GM13976 (cell line): ENCODE results near the gene NMT1.

Experiments
- DNase-seq: peaks from one replicate; pipeline ENCODE4 v3.0.0; 2012; ENCODE audit warnings: low spot score
- CTCF ChIP-seq: IDR thresholded peaks from 2 replicates; pipeline ENCODE4 v1.5.1; 2012; ENCODE audit warnings: borderline replicate concordance, mild to moderate bottlenecking; ENCODE audit not compliant: insufficient read depth; ENCODE audit errors: extremely low read depth, missing control alignments, control extremely low read depth
- in situ Hi-C: fragments of 300-500 bp; cut with MboI; formaldehyde crosslinking; loops from one replicate; pipeline ENCODE4 v1.12.0; 2022; ENCODE audit warnings: low sequenced_read_pairs, mixed read lengths, inconsistent platforms; ENCODE audit not compliant: unreplicated experiment

The NMT1 gene

GRCh38 chr17:45128989-45129388 lies 67.9 kb downstream of the NMT1 start:
- DNase-seq, result no peak
- in situ Hi-C loops, result no loop called here
- no peak for TF ChIP-seq CTCF

GRCh38 chr17:45129426-45129939 lies 68.4 kb downstream of the NMT1 start:
- no peak for DNase-seq
- in situ Hi-C loops, result no loop called here
- TF ChIP-seq CTCF, result no peak

- in situ Hi-C loops, result loop anchor here (10.0 kb wide), 1 partner anchor 65 kb away; no protein-coding TSS in a partner anchor
- TF ChIP-seq CTCF, result no peak
- DNase-seq, result no peak
Observed at GRCh38 chr17:45129940-45130680, 69.0 kb downstream of the NMT1 start.

GRCh38 chr17:45130681-45131615 lies 69.8 kb downstream of the NMT1 start:
- in situ Hi-C loops, result loop anchor here (10.0 kb wide), 1 partner anchor 64 kb away; no protein-coding TSS in a partner anchor
- TF ChIP-seq CTCF, result no peak
- no peak for DNase-seq

- TF ChIP-seq CTCF, result peak; percentile 60
- peak; percentile 75 for DNase-seq
- in situ Hi-C loops, result loop anchor here (10.0 kb wide), 1 partner anchor 63 kb away; no protein-coding TSS in a partner anchor
Observed at GRCh38 chr17:45131616-45132319, 70.7 kb downstream of the NMT1 start.

- TF ChIP-seq CTCF, result no peak
- in situ Hi-C loops, result loop anchor here (10.0 kb wide), 1 partner anchor 63 kb away; no protein-coding TSS in a partner anchor
- no peak for DNase-seq
Observed at GRCh38 chr17:45132320-45132571, 71.1 kb downstream of the NMT1 start, which contains the start of gene PLCD3. Gene PLCD3, minus strand, starts transcription at chr17:45132515. Its CDS starts 105 bp downstream, at chr17:45132410.
